Measurements from ENCODE around the gene DVL2. TPM values are rescaled to one million over a fixed set of nuclear protein-coding genes. Genes with fewer than 3 reads are reported as not detected.
A peak's percentile ranks its signal among the peaks of the same experiment; 100 is the strongest.

Gene DVL2
- total RNA-seq, 1 experiment from 2014 or later: 36.9 TPM

GRCh38 chr17:7177954-7178477 is 56.3 kb downstream of the DVL2 start:
- Histone ChIP-seq H3K9ac (ENCODE audit: low read length) (peak overlapping the region; percentile 27), H3K79me2 (ENCODE audit: low read length) (no peaks in the 10 kb centered on the region), H3K4me2 (ENCODE audit: low read length) (peak overlapping the region; percentile 98), H3K9me3 (ENCODE audit: low read length) (no peaks in the 10 kb centered on the region), H3K9me2 (replicated peaks; ENCODE audit: low read length) (no peaks in the 10 kb centered on the region), H3K27me3 (ENCODE audit: low read length) (no peaks in the 10 kb centered on the region), H3K27ac (ENCODE audit: low read length) (no peak overlapping the region), H4K20me1 (ENCODE audit: low read length) (no peaks in the 10 kb centered on the region), H3K4me1 (ENCODE audit: insufficient read depth, low read length) (no peaks in the 10 kb centered on the region), H2AFZ (ENCODE audit: low read length) (peak overlapping the region; percentile 90), H3K4me3 (ENCODE audit: low read length) (peak overlapping the region; percentile 77), H3F3A (ENCODE audit: low read length, unreplicated experiment) (no peaks in the 10 kb centered on the region), H3K36me3 (ENCODE audit: low read depth, low read length) (no peaks in the 10 kb centered on the region)
- intact Hi-C loops (cut with micrococcal nuclease): loop anchor here (2.0 kb wide), 1 partner anchor 131 kb away; no protein-coding TSS in a partner anchor
- BruUV-seq (replicated peaks): no TSS peak
- ATAC-seq (peak; percentile 47), DNase-seq (peak; percentile 4)
- POLR2A ChIA-PET (ENCODE audit: unreplicated experiment): interaction anchor here (0.6 kb wide), 1 partner anchor 132 kb away, joined by 3 read pairs; no protein-coding TSS in a partner anchor
- CTCF ChIA-PET: interaction anchor here (2.1 kb wide), 1 partner anchor 132 kb away, joined by 11 read pairs; no protein-coding TSS in a partner anchor
- TF ChIP-seq EZH2phosphoT487 (IDR thresholded peaks at IDR 0.05; ENCODE audit: borderline replicate concordance, low read length) (no peak), CTCF (conservative IDR thresholded peaks at IDR 0.05; ENCODE audit: low read depth, low read length) (no peak), EZH2 (IDR thresholded peaks at IDR 0.05; ENCODE audit: low read length, unreplicated experiment) (no peak)

GRCh38 chr17:7177191-7177953 is 56.9 kb downstream of the DVL2 start:
- Histone ChIP-seq H3K9me2 (replicated peaks; ENCODE audit: low read length) (no peaks in the 10 kb centered on the region), H3K27ac (ENCODE audit: low read length) (no peak overlapping the region), H3K4me3 (ENCODE audit: low read length) (peak overlapping the region; percentile 77), H3K79me2 (ENCODE audit: low read length) (no peaks in the 10 kb centered on the region), H3K36me3 (ENCODE audit: low read depth, low read length) (no peaks in the 10 kb centered on the region), H3K9me3 (ENCODE audit: low read length) (no peaks in the 10 kb centered on the region), H3F3A (ENCODE audit: low read length, unreplicated experiment) (no peaks in the 10 kb centered on the region), H3K9ac (ENCODE audit: low read length) (peak overlapping the region; percentile 27), H4K20me1 (ENCODE audit: low read length) (no peaks in the 10 kb centered on the region), H3K27me3 (ENCODE audit: low read length) (no peaks in the 10 kb centered on the region), H3K4me1 (ENCODE audit: insufficient read depth, low read length) (no peaks in the 10 kb centered on the region), H2AFZ (ENCODE audit: low read length) (peak overlapping the region; percentile 90), H3K4me2 (ENCODE audit: low read length) (peak overlapping the region; percentile 98)
- peak; percentile 66 for DNase-seq
- ChIA-PET POLR2A (ENCODE audit: unreplicated experiment) (no interaction called here), CTCF (interaction anchor here (2.1 kb wide), 1 partner anchor 132 kb away, joined by 11 read pairs; no protein-coding TSS in a partner anchor)
- intact Hi-C loops (cut with micrococcal nuclease): loop anchor here (2.0 kb wide), 1 partner anchor 131 kb away; no protein-coding TSS in a partner anchor
- BruUV-seq (replicated peaks): no TSS peak
- TF ChIP-seq EZH2phosphoT487 (IDR thresholded peaks at IDR 0.05; ENCODE audit: borderline replicate concordance, low read length) (no peak), CTCF (conservative IDR thresholded peaks at IDR 0.05; ENCODE audit: low read depth, low read length) (peak; percentile 78)
- peak; percentile 83 for ATAC-seq

- ATAC-seq: no peak
- Histone ChIP-seq H3K4me3 (ENCODE audit: low read length) (peak overlapping the region; percentile 77; the same call in 1 of the 2 replicates), H3K27ac (ENCODE audit: low read length) (no peak overlapping the region), H3K79me2 (ENCODE audit: low read length) (no peaks in the 10 kb centered on the region), H3K4me1 (ENCODE audit: insufficient read depth, low read length) (no peaks in the 10 kb centered on the region), H4K20me1 (ENCODE audit: low read length) (no peaks in the 10 kb centered on the region), H2AFZ (ENCODE audit: low read length) (no peak overlapping the region), H3F3A (ENCODE audit: low read length, unreplicated experiment) (no peaks in the 10 kb centered on the region), H3K27me3 (ENCODE audit: low read length) (no peaks in the 10 kb centered on the region), H3K36me3 (ENCODE audit: low read depth, low read length) (no peaks in the 10 kb centered on the region), H3K9me3 (ENCODE audit: low read length) (no peaks in the 10 kb centered on the region), H3K9me2 (replicated peaks; ENCODE audit: low read length) (no peaks in the 10 kb centered on the region), H3K4me2 (ENCODE audit: low read length) (peak overlapping the region; percentile 98), H3K9ac (ENCODE audit: low read length) (no peak overlapping the region)
- no peak for DNase-seq
- ChIA-PET POLR2A (ENCODE audit: unreplicated experiment) (no interaction called here), CTCF (interaction anchor here (2.1 kb wide), 1 partner anchor 131 kb away, joined by 11 read pairs; no protein-coding TSS in a partner anchor)
- TF ChIP-seq CTCF (conservative IDR thresholded peaks at IDR 0.05; ENCODE audit: low read depth, low read length) (no peak), EZH2 (IDR thresholded peaks at IDR 0.05; ENCODE audit: low read length, unreplicated experiment) (no peak), EZH2phosphoT487 (IDR thresholded peaks at IDR 0.05; ENCODE audit: borderline replicate concordance, low read length) (no peak)
- no TSS peak for BruUV-seq (replicated peaks)
- intact Hi-C loops (cut with micrococcal nuclease): loop anchor here (2.0 kb wide), 1 partner anchor 130 kb away; no protein-coding TSS in a partner anchor
Measured at GRCh38 chr17:7176841-7177190, 57.5 kb downstream of the DVL2 start.

All from PC-3 (cell line).